Endodermal cell (in vitro differentiated cells): ENCODE results near the gene LEKR1. TPM values are rescaled to one million over a fixed set of nuclear protein-coding genes. Genes with fewer than 3 reads are reported as not detected.

Experiments used
- DNase-seq: peaks from one replicate; pipeline ENCODE4 v3.0.0-alpha.2; 2017
- H3K27ac ChIP-seq: 2 replicates; pipeline ENCODE4 v1.5.1; 2013; ENCODE audit warnings: mild to moderate bottlenecking, low read depth, low read length, moderate library complexity
- H3K27me3 ChIP-seq: 2 replicates; pipeline ENCODE4 v1.6.1; 2013; ENCODE audit warnings: mild to moderate bottlenecking, low read length, moderate library complexity; ENCODE audit not compliant: insufficient read depth, control insufficient read depth, poor library complexity, severe bottlenecking
- H3K36me3 ChIP-seq: 2 replicates; pipeline ENCODE4 v1.7.0; 2013; ENCODE audit warnings: mild to moderate bottlenecking, low read length, moderate library complexity; ENCODE audit not compliant: control insufficient read depth, insufficient read depth
- H3K4me1 ChIP-seq: one replicate; pipeline ENCODE4 v1.7.0; 2013; ENCODE audit warnings: low read length; ENCODE audit not compliant: control insufficient read depth, insufficient read depth
- H3K4me3 ChIP-seq: 2 replicates; pipeline ENCODE4 v1.5.1; 2013; ENCODE audit warnings: mild to moderate bottlenecking, low read length, moderate library complexity
- H3K9ac ChIP-seq: 2 replicates; pipeline ENCODE4 v1.6.1; 2013; ENCODE audit warnings: mild to moderate bottlenecking, low read length, moderate library complexity; ENCODE audit not compliant: poor library complexity, severe bottlenecking; ENCODE audit errors: extremely low read depth
- H3K9me3 ChIP-seq: 2 replicates; pipeline ENCODE4 v1.6.1; 2013; ENCODE audit warnings: mild to moderate bottlenecking, low read length, moderate library complexity; ENCODE audit not compliant: control insufficient read depth
- H3K27ac Mint-ChIP-seq: 2 replicates; pipeline ENCODE4 v1.8.0; 2020; ENCODE audit warnings: mixed read lengths
- H3K27me3 Mint-ChIP-seq: 2 replicates; pipeline ENCODE4 v1.8.0; 2021; ENCODE audit warnings: mild to moderate bottlenecking, mixed read lengths; ENCODE audit not compliant: insufficient read depth
- H3K36me3 Mint-ChIP-seq: 2 replicates; pipeline ENCODE4 v1.8.0; 2020; ENCODE audit warnings: low read depth, mixed read lengths
- H3K4me1 Mint-ChIP-seq: 2 replicates; pipeline ENCODE4 v1.8.0; 2020; ENCODE audit warnings: mixed read lengths
- H3K4me3 Mint-ChIP-seq: 2 replicates; pipeline ENCODE4 v1.8.0; 2020; ENCODE audit warnings: mild to moderate bottlenecking, moderate library complexity, mixed read lengths
- H3K9me3 Mint-ChIP-seq: 2 replicates; pipeline ENCODE4 v1.8.0; 2020; ENCODE audit warnings: mild to moderate bottlenecking, mixed read lengths
- CTCF ChIP-seq: fragments of 200-600 bp; sonication (generic); conservative IDR thresholded peaks from 2 replicates; pipeline ENCODE4 v1.5.0; 2021; ENCODE audit warnings: antibody characterized with exemption, mild to moderate bottlenecking
- WGBS, 2 experiments: methylation state at CpG; one replicate each; pipeline versions ENCODE4 v1.1.5 to v1.1.7; 2013; ENCODE audit warnings: missing lambda C conversion rate in 2 of 2, mixed read lengths in 1 of 2; ENCODE audit not compliant: insufficient coverage in 1 of 2, insufficient read length in 1 of 2; 5-methylcytosine and 5-hydroxymethylcytosine counted together
- total RNA-seq, 2 donors: library from RNA; stranded (reverse); fragmentation: NEBNext Ultra II Directional in 1 of 2; extraction: Animal tissue kit (Norgen Biotek cat#: 25700) in 1 of 2; gene quantifications; 2 replicates in 1 of 2; 3 replicates in 1 of 2; pipeline ENCODE4 v1.2.1, GENCODE V29; 2021

The LEKR1 gene
- total RNA-seq, 2 donors from 2014 or later: 1.0 to 1.2 TPM

- Mint-ChIP-seq H3K9me3 (no peaks in the 10 kb centered on the region), H3K36me3 (no peaks in the 10 kb centered on the region), H3K27ac (no peak overlapping the region), H3K4me3 (no peak overlapping the region), H3K4me1 (no peaks in the 10 kb centered on the region), H3K27me3 (no peaks in the 10 kb centered on the region)
- H3K9ac ChIP-seq: no peak overlapping the region
- H3K27me3 ChIP-seq: no peaks in the 10 kb centered on the region
- H3K4me3 ChIP-seq: no peak overlapping the region
- no peaks in the 10 kb centered on the region for H3K36me3 ChIP-seq
- TF ChIP-seq CTCF: no peak
- no peak overlapping the region for H3K27ac ChIP-seq
- DNase-seq: no peak
- no peaks in the 10 kb centered on the region for H3K9me3 ChIP-seq
- 92 to 100% methylated on average over 1 of the region's 1 CpG for WGBS, 2 experiments
- H3K4me1 ChIP-seq: no peaks in the 10 kb centered on the region
Measured at GRCh38 chr3:156939315-156939714, 113.2 kb downstream of the LEKR1 start.

GRCh38 chr3:156941311-156941710 is 115.2 kb downstream of the LEKR1 start:
- TF ChIP-seq CTCF: no peak
- H3K9me3 ChIP-seq: no peaks in the 10 kb centered on the region

GRCh38 chr3:156948402-156949210 is 122.5 kb downstream of the LEKR1 start:
- Histone ChIP-seq H3K4me1 (no peaks in the 10 kb centered on the region), H3K9me3 (no peaks in the 10 kb centered on the region), H3K4me3 (no peak overlapping the region), H3K27me3 (no peaks in the 10 kb centered on the region), H3K27ac (no peak overlapping the region), H3K36me3 (no peaks in the 10 kb centered on the region), H3K9ac (no peak overlapping the region)
- H3K36me3 Mint-ChIP-seq: no peaks in the 10 kb centered on the region
- TF ChIP-seq CTCF: no peak
- 78 to 91% methylated on average over 2 of the region's 2 CpGs for WGBS, 2 experiments
- H3K9me3 Mint-ChIP-seq: peaks cover 2% of the 10 kb centered on the region
- H3K27ac Mint-ChIP-seq: no peak overlapping the region
- no peak overlapping the region for H3K4me3 Mint-ChIP-seq
- no peaks in the 10 kb centered on the region for H3K27me3 Mint-ChIP-seq
- no peak for DNase-seq
- H3K4me1 Mint-ChIP-seq: peaks cover 4% of the 10 kb centered on the region

More at GRCh38 chr3:156941311-156941710, 115.2 kb downstream of the LEKR1 start:
- H3K4me1 ChIP-seq: no peaks in the 10 kb centered on the region
- Mint-ChIP-seq H3K9me3 (peaks cover under 1% of the 10 kb centered on the region), H3K36me3 (no peaks in the 10 kb centered on the region), H3K4me1 (no peaks in the 10 kb centered on the region), H3K4me3 (no peak overlapping the region), H3K27me3 (no peaks in the 10 kb centered on the region), H3K27ac (no peak overlapping the region)
- DNase-seq: no peak
- no peak overlapping the region for H3K4me3 ChIP-seq
- no peaks in the 10 kb centered on the region for H3K27me3 ChIP-seq
- H3K27ac ChIP-seq: no peak overlapping the region
- H3K36me3 ChIP-seq: no peaks in the 10 kb centered on the region
- WGBS, 2 experiments: 92% methylated on average over 3 to 4 of the region's 4 CpGs
- no peak overlapping the region for H3K9ac ChIP-seq
